Transverse colon (tissue), 4 donors: ENCODE measurements around the gene NAA35. TPM values are rescaled to one million over a fixed set of nuclear protein-coding genes. Genes with fewer than 3 reads are reported as not detected.
A peak's percentile ranks its signal among the peaks of the same experiment; 100 is the strongest.

Experiments
- DNase-seq: peaks from one replicate; pipeline ENCODE4 v3.0.0-alpha.2; 2019
- H3K27ac ChIP-seq, 4 donors: fragments of 200-600 bp; sonication (generic); 2 replicates each; pipeline ENCODE4 v1.5.1; 2016 to 2018; ENCODE audit warnings: inconsistent platforms in 4 of 4
- H3K27me3 ChIP-seq: fragments of 200-600 bp; sonication (generic); 2 replicates; pipeline ENCODE4 v1.5.1; 2017; ENCODE audit warnings: inconsistent platforms
- H3K36me3 ChIP-seq, 4 donors: fragments of 200-600 bp; sonication (generic); 2 replicates each; pipeline ENCODE4 v1.5.1; 2017 to 2019; ENCODE audit warnings: inconsistent platforms in 4 of 4
- H3K4me1 ChIP-seq, 4 donors: fragments of 200-600 bp; sonication (generic); 2 replicates each; pipeline ENCODE4 v1.5.1; 2017 to 2020; ENCODE audit warnings: inconsistent platforms in 4 of 4
- H3K4me3 ChIP-seq, 4 donors: fragments of 200-600 bp; sonication (generic); 1 replicate in 1 of 4; 2 replicates in 3 of 4; pipeline versions ENCODE4 v1.5.1 to v1.6.1; 2017 to 2019; ENCODE audit warnings: inconsistent platforms in 4 of 4
- H3K9me3 ChIP-seq, 2 donors: fragments of 200-600 bp; sonication (generic); 2 replicates each; pipeline ENCODE4 v1.5.1; 2017 to 2019; ENCODE audit warnings: inconsistent platforms in 2 of 2
- CTCF ChIP-seq, 5 experiments: fragments of 200-600 bp in 3 of 5; fragments of 450-650 bp in 2 of 5; sonication (generic) in 3 of 5; IDR thresholded peaks; 1 replicate in 2 of 5; 2 replicates in 3 of 5; pipeline ENCODE4 v1.5.1; 2016 to 2017; ENCODE audit warnings: antibody characterized with exemption in 5 of 5, inconsistent platforms in 3 of 5, mild to moderate bottlenecking in 2 of 5, moderate library complexity in 1 of 5
- EP300 ChIP-seq: sonication (generic); formaldehyde crosslinking; IDR thresholded peaks from one replicate; pipeline ENCODE4 v1.6.1; 2017; ENCODE audit warnings: antibody characterized with exemption, low read depth
- POLR2A ChIP-seq: fragments of 450-650 bp; IDR thresholded peaks from one replicate; pipeline ENCODE4 v1.6.1; 2016; ENCODE audit warnings: antibody characterized with exemption, mild to moderate bottlenecking, moderate library complexity
- POLR2AphosphoS5 ChIP-seq, 3 donors: sonication (generic); formaldehyde crosslinking; IDR thresholded peaks; one replicate each; pipeline ENCODE4 v1.6.1; 2016; ENCODE audit warnings: antibody characterized with exemption in 3 of 3
- WGBS, 2 donors: methylation state at CpG; one replicate each; pipeline ENCODE4 v1.1.5; 2018; ENCODE audit warnings: low coverage in 1 of 2; 5-methylcytosine and 5-hydroxymethylcytosine counted together
- in situ Hi-C, 4 donors: fragments of 200-750 bp; cut with MboI; loops; one replicate each; pipeline versions ENCODE4 v1.15.0 to v1.15.1; 2017; ENCODE audit warnings: low sequenced_read_pairs in 3 of 4, low pct_ligation_motif_present in 1 of 4, low pct_unique_long_range_greater_than_20kb in 1 of 4
- intact Hi-C: fragments of 100-400 bp; cut with DNase I; formaldehyde crosslinking; loops from one replicate; pipeline ENCODE4 v1.15.1; 2023; ENCODE audit warnings: low total_unique reads
- total RNA-seq, 4 donors: library from RNA; depleted of rRNA; stranded (reverse); fragments of >200 nt; gene quantifications; one replicate each; pipeline ENCODE4 v1.1.0, GENCODE V29; 2016

Gene NAA35
- total RNA-seq, 4 donors from 2014 or later, result 24.7 to 51.5 (median 34.5) TPM

GRCh38 chr9:85941966-85942912, 1.3 kb downstream of the NAA35 start:
- peak; percentile 28 for DNase-seq
- no peaks in the 10 kb centered on the region for H3K27me3 ChIP-seq
- H3K4me1 ChIP-seq, result peaks cover 14 to 41% (median 22%) of the 10 kb centered on the region in 4 donors
- intact Hi-C loops, result no loop called here
- 28 to 42% methylated on average over 6 to 8 of the region's 8 CpGs for WGBS, 2 donors
- H3K9me3 ChIP-seq, result no peaks in the 10 kb centered on the region
- H3K27ac ChIP-seq, result peak overlapping the region; percentile 93 to 99 (median 98)
- H3K4me3 ChIP-seq, result peak overlapping the region; percentile 86 to 98 (median 90)
- in situ Hi-C loops, result loop anchor here in 1 of 4 donors (25.0 kb wide), 2 partner anchors 345 to 1980 kb away; partner anchors contain the start of gene ISCA1
- TF ChIP-seq POLR2A, result no peak
- no peak for TF ChIP-seq POLR2AphosphoS5 (IDR thresholded peaks at IDR 0.05)
- TF ChIP-seq EP300, result no peak
- TF ChIP-seq CTCF (IDR thresholded peaks at IDR 0.05), result no peak
- H3K36me3 ChIP-seq, result peaks cover 0 to 8% (median 0%) of the 10 kb centered on the region in 4 donors

- H3K27me3 ChIP-seq, result no peaks in the 10 kb centered on the region
- TF ChIP-seq CTCF (IDR thresholded peaks at IDR 0.05), result no peak
- no peak for TF ChIP-seq POLR2A
- TF ChIP-seq POLR2AphosphoS5 (IDR thresholded peaks at IDR 0.05), result peak in 1 of 3 donors; percentile 32
- no peak for TF ChIP-seq EP300
- intact Hi-C loops (no loop called here), in situ Hi-C loops (loop anchor here in 1 of 4 donors (25.0 kb wide), 2 partner anchors 344 to 1981 kb away; partner anchors contain the start of gene ISCA1)
- 39 to 48% methylated on average over 3 of the region's 3 CpGs for WGBS, 2 donors
- peaks cover 0 to 8% (median 0%) of the 10 kb centered on the region in 4 donors for H3K36me3 ChIP-seq
- peak overlapping the region; percentile 93 to 99 (median 98) for H3K27ac ChIP-seq
- H3K4me1 ChIP-seq, result peaks cover 14 to 41% (median 22%) of the 10 kb centered on the region in 4 donors
- H3K4me3 ChIP-seq, result no peak overlapping the region
- no peak for DNase-seq
- H3K9me3 ChIP-seq, result no peaks in the 10 kb centered on the region
Measured at GRCh38 chr9:85942913-85943709, 2.2 kb downstream of the NAA35 start.

GRCh38 chr9:85943757-85944430, 2.9 kb downstream of the NAA35 start:
- Histone ChIP-seq H3K36me3 (peaks cover 0 to 8% (median 2%) of the 10 kb centered on the region in 4 donors), H3K4me3 (no peak overlapping the region), H3K9me3 (no peaks in the 10 kb centered on the region), H3K27ac (peak overlapping the region; percentile 93 to 99 (median 98)), H3K4me1 (peaks cover 14 to 41% (median 22%) of the 10 kb centered on the region in 4 donors), H3K27me3 (no peaks in the 10 kb centered on the region)
- in situ Hi-C loops, result loop anchor here in 1 of 4 donors (25.0 kb wide), 2 partner anchors 343 to 1982 kb away; partner anchors contain the start of gene ISCA1
- 85 to 90% methylated on average over 1 of the region's 1 CpG for WGBS, 2 donors
- TF ChIP-seq POLR2A (no peak), POLR2AphosphoS5 (IDR thresholded peaks at IDR 0.05) (no peak)
- no peak for DNase-seq
- intact Hi-C loops, result no loop called here

- 40 to 65% methylated on average over 2 of the region's 2 CpGs for WGBS, 2 donors
- H3K4me1 ChIP-seq, result peaks cover 17 to 46% (median 26%) of the 10 kb centered on the region in 4 donors
- intact Hi-C loops, result no loop called here
- in situ Hi-C loops, result loop anchor here in 1 of 4 donors (25.0 kb wide), 2 partner anchors 343 to 1982 kb away; partner anchors contain the start of gene ISCA1
- TF ChIP-seq POLR2AphosphoS5 (IDR thresholded peaks at IDR 0.05) (no peak), CTCF (IDR thresholded peaks at IDR 0.05) (no peak), POLR2A (no peak), EP300 (no peak)
- no peaks in the 10 kb centered on the region for H3K27me3 ChIP-seq
- no peaks in the 10 kb centered on the region for H3K9me3 ChIP-seq
- no peak for DNase-seq
- peaks cover 0 to 8% (median 2%) of the 10 kb centered on the region in 4 donors for H3K36me3 ChIP-seq
- peak overlapping the region; percentile 93 to 99 (median 98) for H3K27ac ChIP-seq
- no peak overlapping the region for H3K4me3 ChIP-seq
Measured at GRCh38 chr9:85944672-85945071, 3.7 kb downstream of the NAA35 start.
